ENCODE data around the gene HMX3.

DNA sequence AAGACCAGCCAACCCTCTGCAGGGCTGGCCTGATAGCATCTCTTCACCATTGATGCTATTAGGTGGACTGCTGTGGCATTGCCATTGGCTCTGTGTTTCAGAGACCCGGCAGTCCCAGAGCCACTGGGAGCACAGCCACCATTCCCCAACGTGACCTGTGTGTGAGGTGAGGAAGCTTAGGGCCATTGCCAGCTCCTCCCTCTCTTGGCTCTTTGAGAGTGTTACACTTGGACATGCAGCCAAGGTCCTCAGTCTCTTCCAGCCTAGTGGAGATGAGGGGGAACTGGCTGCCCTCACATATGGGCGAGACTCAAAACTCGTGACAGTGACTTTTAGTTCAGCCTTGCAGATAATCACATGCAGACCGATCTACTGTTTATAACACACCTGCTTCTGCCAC lies 39.3 kb upstream of the HMX3 start:
- TF ChIP-seq, protein P1, sequence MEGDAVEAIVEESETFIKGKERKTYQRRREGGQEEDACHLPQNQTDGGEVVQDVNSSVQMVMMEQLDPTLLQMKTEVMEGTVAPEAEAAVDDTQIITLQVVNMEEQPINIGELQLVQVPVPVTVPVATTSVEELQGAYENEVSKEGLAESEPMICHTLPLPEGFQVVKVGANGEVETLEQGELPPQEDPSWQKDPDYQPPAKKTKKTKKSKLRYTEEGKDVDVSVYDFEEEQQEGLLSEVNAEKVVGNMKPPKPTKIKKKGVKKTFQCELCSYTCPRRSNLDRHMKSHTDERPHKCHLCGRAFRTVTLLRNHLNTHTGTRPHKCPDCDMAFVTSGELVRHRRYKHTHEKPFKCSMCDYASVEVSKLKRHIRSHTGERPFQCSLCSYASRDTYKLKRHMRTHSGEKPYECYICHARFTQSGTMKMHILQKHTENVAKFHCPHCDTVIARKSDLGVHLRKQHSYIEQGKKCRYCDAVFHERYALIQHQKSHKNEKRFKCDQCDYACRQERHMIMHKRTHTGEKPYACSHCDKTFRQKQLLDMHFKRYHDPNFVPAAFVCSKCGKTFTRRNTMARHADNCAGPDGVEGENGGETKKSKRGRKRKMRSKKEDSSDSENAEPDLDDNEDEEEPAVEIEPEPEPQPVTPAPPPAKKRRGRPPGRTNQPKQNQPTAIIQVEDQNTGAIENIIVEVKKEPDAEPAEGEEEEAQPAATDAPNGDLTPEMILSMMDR (IDR thresholded peaks at IDR 0.05; ENCODE audit: low read length), result no peak
- TF ChIP-seq EZH2 (optimal IDR thresholded peaks at IDR 0.05; ENCODE audit: low read depth, low read length) (no peak), EZH2phosphoT487 (IDR thresholded peaks at IDR 0.05; ENCODE audit: low read length) (no peak)

Measured in MM.1S (cell line).